Endothelial cell (in vitro differentiated cells): ENCODE measurements around the gene RWDD2A. TPM values are rescaled to one million over a fixed set of nuclear protein-coding genes. Genes with fewer than 3 reads are reported as not detected.

Experiments
- DNase-seq: peaks from one replicate; pipeline ENCODE4 v3.0.0; 2021; ENCODE audit warnings: low spot score
- H3K27ac Mint-ChIP-seq: one replicate; pipeline ENCODE4 v1.8.0; 2021; ENCODE audit warnings: mixed read lengths, inconsistent platforms; ENCODE audit not compliant: unreplicated experiment
- H3K27me3 Mint-ChIP-seq: one replicate; pipeline ENCODE4 v1.8.0; 2021; ENCODE audit warnings: mild to moderate bottlenecking, moderate library complexity, mixed read lengths, inconsistent platforms; ENCODE audit not compliant: unreplicated experiment
- H3K36me3 Mint-ChIP-seq: one replicate; pipeline ENCODE4 v1.8.0; 2021; ENCODE audit warnings: mild to moderate bottlenecking, low read depth, mixed read lengths, inconsistent platforms; ENCODE audit not compliant: unreplicated experiment
- H3K4me1 Mint-ChIP-seq: one replicate; pipeline ENCODE4 v1.8.0; 2021; ENCODE audit warnings: mild to moderate bottlenecking, mixed read lengths, inconsistent platforms; ENCODE audit not compliant: unreplicated experiment
- H3K4me3 Mint-ChIP-seq: one replicate; pipeline ENCODE4 v1.8.0; 2021; ENCODE audit warnings: mild to moderate bottlenecking, mixed read lengths, inconsistent platforms; ENCODE audit not compliant: unreplicated experiment
- H3K9me3 Mint-ChIP-seq: one replicate; pipeline ENCODE4 v1.8.0; 2021; ENCODE audit warnings: mixed read lengths, inconsistent platforms; ENCODE audit not compliant: unreplicated experiment
- CTCF ChIP-seq: fragments of 200-600 bp; sonication (generic); IDR thresholded peaks from one replicate; pipeline ENCODE4 v1.5.0; 2021; ENCODE audit warnings: antibody characterized with exemption; ENCODE audit not compliant: unreplicated experiment
- total RNA-seq: library from RNA; stranded (reverse); fragmentation: NEBNext Ultra II Directional; extraction: Animal tissue kit (Norgen Biotek cat#: 25700); gene quantifications from one replicate; pipeline ENCODE4 v1.2.1, GENCODE V29; 2021; ENCODE audit not compliant: unreplicated experiment

The RWDD2A gene
- total RNA-seq, 1 donor from 2014 or later = 4.4 TPM

GRCh38 chr6:83155794-83156193 lies 37.4 kb upstream of the RWDD2A start:
- H3K27ac Mint-ChIP-seq = no peak overlapping the region
- no peaks in the 10 kb centered on the region for H3K27me3 Mint-ChIP-seq
- no peak for DNase-seq
- H3K4me1 Mint-ChIP-seq = no peaks in the 10 kb centered on the region
- H3K9me3 Mint-ChIP-seq = no peaks in the 10 kb centered on the region
- no peak overlapping the region for H3K4me3 Mint-ChIP-seq
- no peak for TF ChIP-seq CTCF
- peaks cover 4% of the 10 kb centered on the region for H3K36me3 Mint-ChIP-seq

- Mint-ChIP-seq H3K9me3 (no peaks in the 10 kb centered on the region), H3K27ac (no peak overlapping the region), H3K4me3 (no peak overlapping the region), H3K27me3 (no peaks in the 10 kb centered on the region), H3K36me3 (peaks cover 4% of the 10 kb centered on the region), H3K4me1 (no peaks in the 10 kb centered on the region)
- no peak for TF ChIP-seq CTCF
- DNase-seq = no peak
Measured at GRCh38 chr6:83160167-83160566, 33.0 kb upstream of the RWDD2A start.

GRCh38 chr6:83167726-83168278 lies 25.4 kb upstream of the RWDD2A start:
- Mint-ChIP-seq H3K4me1 (no peaks in the 10 kb centered on the region), H3K36me3 (peaks cover 11% of the 10 kb centered on the region), H3K27ac (no peak overlapping the region), H3K4me3 (no peak overlapping the region), H3K9me3 (no peaks in the 10 kb centered on the region), H3K27me3 (no peaks in the 10 kb centered on the region)
- no peak for DNase-seq
- no peak for TF ChIP-seq CTCF

GRCh38 chr6:83168556-83168955 lies 24.6 kb upstream of the RWDD2A start:
- no peak for TF ChIP-seq CTCF
- no peak for DNase-seq
- Mint-ChIP-seq H3K9me3 (no peaks in the 10 kb centered on the region), H3K4me1 (no peaks in the 10 kb centered on the region), H3K27ac (no peak overlapping the region), H3K4me3 (no peak overlapping the region), H3K36me3 (peaks cover 11% of the 10 kb centered on the region), H3K27me3 (no peaks in the 10 kb centered on the region)

GRCh38 chr6:83169106-83169505 lies 24.1 kb upstream of the RWDD2A start:
- Mint-ChIP-seq H3K9me3 (no peaks in the 10 kb centered on the region), H3K27me3 (no peaks in the 10 kb centered on the region), H3K4me3 (no peak overlapping the region), H3K4me1 (no peaks in the 10 kb centered on the region), H3K36me3 (peaks cover 12% of the 10 kb centered on the region), H3K27ac (no peak overlapping the region)
- TF ChIP-seq CTCF = no peak
- no peak for DNase-seq
